HCT116 (cell line): ENCODE measurements around the gene ZNF777.

Experiments
- CTCF ChIP-seq, 3 experiments: fragments of 200-600 bp in 1 of 3; sonication (generic) in 1 of 3; IDR thresholded peaks in 2 of 3; conservative IDR thresholded peaks in 1 of 3; 2 replicates each; pipeline ENCODE4 v1.5.1; 2012 to 2017; ENCODE audit warnings: low read depth in 2 of 3, low read length in 2 of 3, antibody characterized with exemption in 1 of 3, borderline replicate concordance in 1 of 3, control low read depth in 1 of 3, mild to moderate bottlenecking in 1 of 3, mixed read lengths in 1 of 3, mixed run types in 1 of 3, moderate library complexity in 1 of 3; ENCODE audit not compliant: insufficient read depth in 1 of 3
- EZH2 ChIP-seq: fragments of 200-600 bp; sonication (generic); IDR thresholded peaks from 2 replicates; pipeline ENCODE4 v1.6.1; 2017; ENCODE audit warnings: antibody characterized with exemption, mixed run types
- POLR2A ChIP-seq: IDR thresholded peaks from 2 replicates; pipeline ENCODE4 v1.7.0; 2011; ENCODE audit warnings: borderline replicate concordance; ENCODE audit not compliant: insufficient read depth, insufficient read length; ENCODE audit errors: extremely low read depth
- POLR2AphosphoS5 ChIP-seq: IDR thresholded peaks from 2 replicates; pipeline ENCODE4 v1.6.1; 2011; ENCODE audit warnings: mild to moderate bottlenecking, low read depth, low read length, moderate library complexity

GRCh38 chr7:149489391-149490024 is 28.6 kb upstream of the ZNF777 start:
- no peak for TF ChIP-seq POLR2A
- peak; percentile 43 to 52 (median 47); a peak in 4 of 6 replicates for TF ChIP-seq CTCF (IDR thresholded peaks at IDR 0.05 in 2 of 3, conservative IDR thresholded peaks at IDR 0.05 in 1 of 3; ENCODE audit: borderline replicate concordance in 1 of 3, insufficient read depth in 1 of 3, low read depth in 2 of 3, low read length in 2 of 3)
- TF ChIP-seq POLR2AphosphoS5 = no peak
- no peak for TF ChIP-seq EZH2
